Fibroblast of the aortic adventitia (primary cell): ENCODE data around the gene MPV17L. TPM values are rescaled to one million over a fixed set of nuclear protein-coding genes. Genes with fewer than 3 reads are reported as not detected.
A peak's percentile ranks its signal among the peaks of the same experiment; 100 is the strongest.
"Not testable (repeated sequence)": the region's sequence is repeated elsewhere in the genome, so short reads cannot be mapped to it uniquely, and the experiment has no call there.

Experiments used
- DNase-seq: peaks from one replicate; pipeline ENCODE4 v3.0.0-alpha.2; 2010; ENCODE audit warnings: low read depth
- H3K4me3 ChIP-seq: 2 replicates; pipeline ENCODE4 v1.5.1; 2011; ENCODE audit warnings: low read depth, mild to moderate bottlenecking, control low read depth, low read length, moderate library complexity
- CTCF ChIP-seq: IDR thresholded peaks from 2 replicates; pipeline ENCODE4 v1.5.1; 2011; ENCODE audit warnings: mild to moderate bottlenecking, low read length, control low read depth, inconsistent platforms; ENCODE audit not compliant: insufficient read depth
- total RNA-seq: library from RNA; depleted of rRNA; stranded (reverse); fragments of >200 nt; gene quantifications from 2 replicates; pipeline ENCODE4 v1.2.3, GENCODE V29; 2012; ENCODE audit warnings: low replicate concordance

The MPV17L gene
- total RNA-seq, 1 donor = 3.3 TPM

- peak overlapping the region; percentile 13 for H3K4me3 ChIP-seq
- peak; percentile 90 for DNase-seq
- TF ChIP-seq CTCF = peak; percentile 70
Observed at GRCh38 chr16:15427648-15428239, 32.2 kb downstream of the MPV17L start.

GRCh38 chr16:15430884-15431283 lies 35.3 kb downstream of the MPV17L start:
- DNase-seq, H3K4me3 ChIP-seq: not testable (repeated sequence)

- no peak for TF ChIP-seq CTCF
- no peak for DNase-seq
- peak overlapping the region; percentile 93 for H3K4me3 ChIP-seq
Observed at GRCh38 chr16:15434079-15434424, 38.5 kb downstream of the MPV17L start.

GRCh38 chr16:15434425-15435215 lies 39.1 kb downstream of the MPV17L start, which contains the start of gene BMERB1:
Gene BMERB1, plus strand, starts transcription at chr16:15434588. Its CDS starts 66 bp downstream, at chr16:15434654.
- no peak for TF ChIP-seq CTCF
- H3K4me3 ChIP-seq = peak within 1 kb of the TSS; percentile 93
- DNase-seq = peak; percentile 77

- TF ChIP-seq CTCF = no peak
- DNase-seq = no peak
- H3K4me3 ChIP-seq = peak overlapping the region; percentile 93
Observed at GRCh38 chr16:15435216-15435864, 39.8 kb downstream of the MPV17L start.

GRCh38 chr16:15439102-15439501 lies 43.5 kb downstream of the MPV17L start:
- H3K4me3 ChIP-seq = no peak overlapping the region
- no peak for TF ChIP-seq CTCF
- DNase-seq = no peak

- H3K4me3 ChIP-seq = no peak overlapping the region
- no peak for TF ChIP-seq CTCF
- no peak for DNase-seq
Observed at GRCh38 chr16:15439521-15439920, 44.0 kb downstream of the MPV17L start.
